Activated CD4-positive, CD25-positive, alpha-beta regulatory T cell treated with anti-CD3 and anti-CD28 coated beads, Interleukin-2, amount 50 U/mL, for 16 hours (primary cell): ENCODE results near the gene FNDC4.
"Not testable (repeated sequence)": the region's sequence is repeated elsewhere in the genome, so short reads cannot be mapped to it uniquely, and the experiment has no call there.

Experiments used
- DNase-seq: peaks from one replicate; pipeline ENCODE4 v3.0.0-alpha.2; 2020; ENCODE audit warnings: low read depth, low spot score

FNDC4 gene

GRCh38 chr2:27494944-27495554 is at the start of gene FNDC4:
FNDC4 (minus strand) TSS chr2:27495200; CDS start chr2:27494679, 521 bp downstream.
- no peak for DNase-seq

- DNase-seq: no peak
Observed at GRCh38 chr2:27544143-27544821, 49.3 kb upstream of the FNDC4 start.

GRCh38 chr2:27539649-27540048 is 44.6 kb upstream of the FNDC4 start:
- not testable (repeated sequence) for DNase-seq

DNA sequence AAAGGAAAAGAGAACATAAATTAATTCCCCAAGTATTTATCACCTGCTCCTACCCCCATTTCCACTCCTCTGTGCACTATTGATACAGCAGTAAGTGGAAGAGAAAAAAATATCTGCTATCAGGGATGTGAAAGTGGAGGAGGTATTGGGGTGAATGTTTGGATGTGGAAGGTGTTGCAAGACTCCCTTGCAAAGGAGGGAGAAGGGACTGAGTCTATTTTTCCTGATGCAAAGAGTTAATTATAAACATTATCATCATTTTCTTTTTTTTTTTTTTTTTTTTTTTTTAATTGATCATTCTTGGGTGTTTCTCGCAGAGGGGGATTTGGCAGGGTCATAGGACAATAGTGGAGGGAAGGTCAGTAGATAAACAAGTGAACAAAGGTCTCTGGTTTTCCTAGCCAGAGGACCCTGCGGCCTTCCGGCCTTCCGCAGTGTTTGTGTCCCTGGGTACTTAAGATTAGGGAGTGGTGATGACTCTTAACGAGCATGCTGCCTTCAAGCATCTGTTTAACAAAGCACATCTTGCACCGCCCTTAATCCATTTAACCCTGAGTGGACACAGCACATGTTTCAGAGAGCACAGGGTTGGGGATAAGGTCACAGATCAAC is 43.9 kb upstream of the FNDC4 start:
- not testable (repeated sequence) for DNase-seq

GRCh38 chr2:27537287-27537686 is 42.3 kb upstream of the FNDC4 start:
- DNase-seq: no peak

DNA sequence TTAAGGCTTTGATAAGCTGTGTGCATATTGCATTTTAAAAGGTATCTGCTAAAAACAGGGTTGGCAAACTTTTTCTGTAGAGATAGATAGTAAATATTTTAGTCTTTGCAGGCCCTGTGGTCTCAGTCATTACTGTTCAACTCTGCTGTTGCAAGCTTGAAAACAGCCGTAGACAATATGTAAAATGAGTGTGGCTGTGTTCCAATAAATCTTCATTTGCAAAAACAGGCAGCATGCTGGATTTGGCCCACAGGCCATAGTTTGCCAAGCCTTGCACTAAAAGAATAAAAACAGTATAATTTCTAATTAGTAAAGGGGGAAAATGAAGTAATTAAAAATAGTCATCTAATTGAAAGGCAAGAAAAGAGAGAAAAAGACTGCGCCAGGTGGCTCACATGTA is 37.0 kb upstream of the FNDC4 start:
- DNase-seq: no peak

DNA sequence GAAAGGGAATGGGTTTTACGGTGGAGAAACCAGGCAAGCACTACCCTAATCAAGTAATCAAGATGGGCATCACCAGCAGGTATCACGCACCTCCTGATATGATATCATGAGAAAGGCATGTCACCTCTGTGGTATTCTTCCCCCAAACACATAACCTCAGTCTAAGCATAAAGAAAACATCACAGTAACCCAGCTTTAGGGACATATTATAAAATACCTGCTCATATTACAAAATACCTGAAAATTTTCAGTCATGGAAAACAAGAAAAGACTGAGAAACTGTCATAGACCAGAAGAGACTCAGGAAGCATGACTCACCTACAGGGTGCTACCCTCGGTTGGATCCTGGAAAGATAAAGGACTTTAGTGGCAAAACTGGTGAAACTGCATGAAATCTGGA is 32.2 kb upstream of the FNDC4 start:
- no peak for DNase-seq

- no peak for DNase-seq
Observed at GRCh38 chr2:27522400-27522945, 27.5 kb upstream of the FNDC4 start.

- no peak for DNase-seq
Observed at GRCh38 chr2:27520316-27520715, 25.3 kb upstream of the FNDC4 start.

GRCh38 chr2:27518782-27519113 is 23.7 kb upstream of the FNDC4 start:
- DNase-seq: no peak

DNA sequence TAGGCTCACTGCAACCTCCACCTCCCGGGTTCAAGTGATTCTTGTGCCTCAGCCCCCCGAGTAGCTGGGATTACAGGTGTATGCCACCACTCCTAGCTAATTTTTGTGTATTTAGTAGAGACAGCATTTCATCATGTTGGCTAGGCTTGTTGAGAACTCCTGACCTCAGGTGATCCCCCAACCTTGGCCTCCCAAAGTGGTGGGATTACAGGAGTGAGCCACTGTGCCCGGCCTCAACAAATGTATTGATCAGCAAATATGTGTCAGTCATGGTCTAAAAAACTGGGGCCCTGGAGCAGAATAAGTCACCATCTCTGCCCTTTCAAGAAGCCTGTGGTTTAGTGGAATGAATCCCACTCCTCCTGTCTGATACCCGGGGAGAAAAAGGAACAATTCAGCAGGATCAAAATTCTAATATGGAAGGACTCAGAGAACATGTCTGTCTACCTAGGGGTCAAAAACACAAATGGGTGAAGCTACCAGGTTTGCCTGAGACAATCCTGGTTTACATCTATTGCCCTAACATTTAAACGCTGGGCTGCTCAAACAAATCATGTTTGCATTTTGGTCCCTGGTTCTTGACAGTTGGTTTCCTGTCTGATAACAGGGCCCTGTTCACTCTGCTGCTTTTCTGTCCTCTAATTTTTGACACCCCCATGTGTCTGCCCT is 23.2 kb upstream of the FNDC4 start:
- no peak for DNase-seq

DNA sequence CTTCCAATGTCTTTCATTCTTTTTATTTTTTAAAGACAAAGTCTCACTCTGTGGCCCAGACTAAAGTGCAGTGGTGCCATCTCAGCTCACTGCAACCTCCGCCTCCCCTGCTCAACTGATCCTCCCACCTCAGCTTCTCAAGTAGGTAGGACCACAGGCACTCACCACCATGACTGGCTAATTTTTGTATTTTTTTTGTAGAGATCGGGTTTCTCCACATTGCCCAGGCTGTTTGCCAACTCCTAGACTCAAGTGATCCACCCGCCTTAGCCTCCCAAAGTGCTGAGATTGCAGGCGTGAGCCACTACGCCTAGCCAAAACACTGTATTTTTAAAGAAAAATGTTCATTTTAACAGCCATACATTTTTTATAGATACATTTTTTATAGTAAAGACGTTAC is 14.3 kb upstream of the FNDC4 start:
- no peak for DNase-seq

GRCh38 chr2:27507293-27507692 is 12.3 kb upstream of the FNDC4 start:
- DNase-seq: no peak

DNA sequence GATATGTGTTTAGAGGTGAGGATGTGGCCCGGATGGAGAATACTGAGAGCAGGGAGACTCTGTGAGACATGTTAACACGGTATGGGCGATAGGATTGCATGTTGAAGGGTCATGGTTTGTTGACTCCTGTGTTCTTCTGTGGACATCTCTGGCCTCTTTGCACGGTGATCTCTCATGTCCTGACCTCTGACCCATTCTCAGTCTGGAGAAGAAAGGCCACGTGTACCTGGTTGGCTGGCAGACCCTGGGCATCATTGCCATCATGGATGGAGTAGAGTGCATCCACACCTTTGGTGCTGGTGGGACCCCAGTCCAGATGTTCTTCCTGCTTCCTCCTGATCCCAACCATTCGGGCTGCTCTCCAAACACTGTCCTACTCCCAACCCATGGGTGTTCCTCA is 11.6 kb upstream of the FNDC4 start:
- no peak for DNase-seq

DNA sequence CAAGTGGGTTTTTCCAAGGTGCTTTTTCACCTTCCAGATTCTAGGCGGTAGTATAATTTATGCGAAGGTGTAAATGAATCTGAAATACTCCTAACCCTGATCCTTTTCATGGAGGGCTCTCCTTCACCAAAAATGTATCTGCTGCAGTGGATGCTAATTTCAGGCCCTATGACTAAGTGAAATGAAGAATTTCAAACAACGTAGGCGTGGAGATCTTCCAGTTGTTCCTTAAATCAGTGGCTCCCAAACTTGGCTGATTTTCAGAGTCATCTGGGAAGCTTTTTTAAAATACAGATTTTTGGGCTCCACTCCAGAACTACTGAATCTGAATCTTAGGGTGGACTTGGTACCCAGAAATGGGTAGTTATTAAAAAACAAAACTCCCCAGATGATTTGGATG is 7.1 kb upstream of the FNDC4 start:
- DNase-seq: no peak

DNA sequence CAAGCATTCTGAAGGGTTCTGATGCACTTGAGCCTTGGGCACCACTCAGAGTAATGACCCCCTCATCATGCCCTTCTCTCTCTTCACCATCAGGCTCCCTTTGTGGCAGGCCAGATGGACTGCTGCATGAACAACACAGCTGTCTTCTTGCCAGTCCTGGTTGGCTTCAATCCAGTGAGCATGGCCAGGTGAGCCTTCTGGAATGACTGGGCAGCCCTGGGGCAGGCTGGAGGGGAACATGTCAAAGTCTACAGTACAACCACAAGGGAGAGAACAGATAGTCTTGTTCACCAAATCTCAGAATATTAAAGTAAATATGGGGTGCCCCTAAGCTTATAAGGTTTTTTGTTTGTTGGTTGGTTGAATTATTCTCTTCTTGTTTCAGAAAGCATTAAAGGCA is 6.0 kb upstream of the FNDC4 start:
- no peak for DNase-seq

DNA sequence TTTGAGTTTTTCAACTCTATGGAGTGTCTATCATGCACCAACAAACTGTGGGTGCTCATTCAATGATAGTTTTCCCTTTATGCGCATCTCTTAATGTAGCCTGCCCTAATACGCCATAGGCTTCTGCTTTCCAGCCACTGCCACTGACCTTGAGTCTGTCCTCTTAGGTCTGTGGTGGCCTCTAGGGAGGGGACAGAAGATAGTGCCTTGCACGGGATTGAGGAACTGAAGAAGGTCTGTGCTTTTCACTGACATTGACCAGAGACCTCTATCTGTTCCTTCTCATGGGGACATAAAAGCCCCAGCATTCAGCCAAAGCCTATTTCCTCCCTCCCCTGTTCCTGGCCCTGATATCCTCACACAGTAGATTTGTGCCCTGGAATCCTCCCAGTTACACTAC is 4.0 kb upstream of the FNDC4 start:
- DNase-seq: no peak

GRCh38 chr2:27497288-27497627 is 2.3 kb upstream of the FNDC4 start:
- no peak for DNase-seq

GRCh38 chr2:27496357-27497287 is 1.6 kb upstream of the FNDC4 start, which contains the start of gene GCKR:
GCKR (plus strand) TSS chr2:27496839; CDS start chr2:27496905, 66 bp downstream.
- no peak for DNase-seq

GRCh38 chr2:27495840-27496356 is 898 bp upstream of the FNDC4 start:
- no peak for DNase-seq

GRCh38 chr2:27494284-27494943 is 586 bp downstream of the FNDC4 start:
- no peak for DNase-seq
